GM18861 (cell line): ENCODE measurements around the gene RAPGEF4.

ENCODE experiments used
- ATAC-seq: cut with Tn5 transposase; IDR thresholded peaks from one replicate; pipeline ENCODE4 v1.9.1; 2021; ENCODE audit not compliant: unreplicated experiment

The RAPGEF4 gene

DNA sequence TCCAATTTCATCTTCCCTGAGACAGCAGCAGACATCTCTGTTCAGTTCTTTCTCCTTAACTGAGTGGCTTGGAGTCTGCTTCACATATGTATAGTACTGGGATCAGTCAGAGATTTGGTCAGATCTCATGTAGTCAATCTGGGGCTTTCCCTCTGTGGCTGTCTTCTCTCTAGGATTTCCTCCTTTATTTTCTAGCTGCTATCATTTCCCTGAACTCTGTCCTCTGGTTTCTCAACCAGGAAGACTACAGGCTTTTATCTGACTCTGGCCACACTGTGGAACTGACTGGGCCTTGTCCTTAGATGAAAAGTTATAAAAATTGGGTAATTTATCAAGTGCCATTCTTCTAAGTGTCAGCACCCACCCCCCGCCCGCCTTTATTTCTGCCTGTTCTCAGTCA, 121.0 kb downstream of the RAPGEF4 start:
- ATAC-seq: no peak

DNA sequence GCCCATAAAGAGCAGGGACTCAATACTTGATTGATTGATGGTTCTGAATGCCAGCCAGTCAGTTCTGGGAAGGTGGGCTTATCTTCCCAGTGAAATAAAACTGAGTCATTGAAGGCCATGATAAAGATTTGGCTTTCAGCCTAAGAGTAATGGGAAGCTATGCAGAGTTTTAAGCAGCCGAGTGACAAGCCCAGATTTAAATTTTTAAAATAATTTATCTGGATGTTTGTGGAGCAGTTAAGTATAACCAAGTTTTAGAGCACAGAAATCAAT, 122.8 kb downstream of the RAPGEF4 start:
- ATAC-seq: no peak

DNA sequence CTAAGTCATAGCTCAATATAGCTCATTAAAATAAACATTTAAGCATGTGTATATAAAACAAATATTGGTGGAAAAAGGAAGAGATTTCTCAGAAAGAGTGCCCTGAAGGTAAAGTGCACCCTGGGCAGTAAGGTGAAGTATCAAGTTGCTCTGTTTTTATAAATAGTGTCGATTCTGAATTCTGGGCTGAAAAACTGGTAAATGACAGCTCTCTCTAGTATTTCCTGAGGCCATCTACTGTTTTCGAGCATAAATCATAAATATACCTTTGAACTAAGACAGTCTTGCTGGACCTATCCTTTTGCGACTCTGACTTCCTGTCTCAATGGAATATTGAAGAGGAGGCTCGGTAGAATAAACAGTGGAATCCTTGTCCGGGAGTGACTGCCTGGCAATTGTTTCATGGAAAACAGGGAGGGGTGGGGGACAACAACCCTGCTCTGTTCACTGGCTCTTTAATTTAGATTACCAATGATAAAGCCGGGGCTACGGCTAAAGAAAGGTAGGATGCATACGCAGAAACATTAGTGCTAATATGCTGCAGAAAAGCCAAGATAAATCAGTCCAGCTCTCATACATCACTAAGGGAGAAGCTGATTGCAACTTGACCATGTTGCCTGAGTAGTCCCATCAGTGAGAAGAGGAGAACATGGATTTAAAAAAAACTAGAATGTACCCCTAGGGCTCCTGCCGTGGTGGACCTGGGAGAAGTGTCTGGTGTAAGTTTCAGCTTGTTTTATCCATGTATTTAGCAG, 124.1 kb downstream of the RAPGEF4 start:
- no peak for ATAC-seq

- no peak for ATAC-seq
Observed at GRCh38 chr2:172860336-172860707, 124.7 kb downstream of the RAPGEF4 start.

- ATAC-seq: no peak
Observed at GRCh38 chr2:172861098-172861497, 125.5 kb downstream of the RAPGEF4 start.

- ATAC-seq: no peak
Observed at GRCh38 chr2:172861656-172862476, 126.2 kb downstream of the RAPGEF4 start.

DNA sequence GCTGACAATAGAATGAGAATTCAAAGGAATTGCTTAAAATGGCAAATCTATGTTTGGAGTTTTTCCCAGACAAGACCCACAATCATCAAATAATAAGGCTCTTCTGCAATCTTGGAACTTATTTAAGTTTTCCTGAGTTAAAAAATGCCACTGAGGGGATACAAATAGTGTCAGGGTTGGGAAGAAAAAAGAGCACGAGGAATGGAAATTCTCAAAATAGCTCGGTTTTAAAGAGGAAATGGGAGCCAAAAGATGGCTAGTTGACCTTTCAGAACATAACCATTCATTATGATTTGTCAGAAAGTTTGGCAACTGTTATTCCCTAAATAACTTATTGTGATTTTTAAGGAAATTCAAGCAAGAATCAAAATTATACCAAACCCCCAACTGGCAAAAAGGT, 127.7 kb downstream of the RAPGEF4 start:
- ATAC-seq: no peak

- no peak for ATAC-seq
Observed at GRCh38 chr2:172864182-172864581, 128.5 kb downstream of the RAPGEF4 start.

- ATAC-seq: no peak
Observed at GRCh38 chr2:172865422-172865821, 129.8 kb downstream of the RAPGEF4 start.

- no peak for ATAC-seq
Observed at GRCh38 chr2:172869861-172870260, 134.2 kb downstream of the RAPGEF4 start.

DNA sequence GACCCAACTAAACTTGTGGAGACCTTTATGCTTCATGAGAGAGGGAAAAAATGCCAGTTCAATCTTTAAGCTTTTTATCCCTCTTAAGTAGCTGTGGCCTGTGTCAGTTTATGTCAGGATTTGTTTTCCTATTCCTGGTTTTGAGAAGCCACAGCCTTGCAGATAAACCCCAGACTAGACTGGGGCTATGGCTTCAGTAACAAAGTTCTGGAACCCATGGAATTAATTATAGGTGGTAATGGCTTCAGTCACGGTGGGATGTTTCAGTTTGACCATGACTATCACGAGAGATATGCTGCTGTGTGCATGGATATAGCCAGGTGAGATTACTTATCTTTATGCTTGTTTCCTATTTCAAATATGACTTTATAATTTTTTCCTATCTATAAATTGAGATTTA, 134.8 kb downstream of the RAPGEF4 start:
- ATAC-seq: no peak

GRCh38 chr2:172877826-172878225, 142.2 kb downstream of the RAPGEF4 start:
- ATAC-seq: no peak

DNA sequence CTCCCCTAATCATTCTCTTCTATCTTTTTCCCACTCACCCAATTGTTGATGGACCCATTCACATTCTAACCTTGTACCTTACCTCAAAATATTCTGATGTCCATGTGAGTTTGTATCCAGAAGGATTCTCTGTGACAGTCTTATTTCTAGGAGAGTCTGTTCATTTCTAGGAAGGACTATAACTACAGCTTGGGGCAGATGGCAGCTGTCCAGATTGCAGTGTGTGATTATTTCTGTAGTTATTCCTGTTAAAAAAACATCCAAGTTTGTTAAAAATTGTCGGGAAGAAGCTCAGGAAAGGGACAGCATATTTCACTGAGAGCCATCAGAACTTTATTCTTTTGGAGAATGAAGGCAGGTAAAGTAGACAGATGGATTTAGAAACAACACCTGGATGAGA, 142.6 kb downstream of the RAPGEF4 start:
- ATAC-seq: no peak

DNA sequence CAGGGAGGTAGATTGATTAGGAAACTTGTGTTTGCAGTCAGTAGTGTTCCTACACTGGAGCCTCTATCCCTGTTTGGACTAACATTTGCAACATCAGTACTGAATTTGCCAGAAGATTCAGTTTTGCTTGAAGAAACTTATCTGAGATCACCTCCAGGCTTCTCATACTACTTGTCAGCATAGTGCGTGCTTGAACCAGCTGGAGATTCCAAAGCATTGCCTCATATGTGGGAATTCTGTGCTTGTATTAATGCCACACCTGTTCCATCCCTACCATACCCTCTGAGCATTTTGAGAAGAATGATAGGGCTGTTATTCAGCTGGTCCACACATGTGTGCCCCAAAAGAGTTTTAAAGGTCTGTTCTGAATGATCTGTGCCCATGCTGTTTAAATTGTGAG, 148.7 kb downstream of the RAPGEF4 start:
- no peak for ATAC-seq

GRCh38 chr2:172885996-172886395, 150.4 kb downstream of the RAPGEF4 start:
- no peak for ATAC-seq

DNA sequence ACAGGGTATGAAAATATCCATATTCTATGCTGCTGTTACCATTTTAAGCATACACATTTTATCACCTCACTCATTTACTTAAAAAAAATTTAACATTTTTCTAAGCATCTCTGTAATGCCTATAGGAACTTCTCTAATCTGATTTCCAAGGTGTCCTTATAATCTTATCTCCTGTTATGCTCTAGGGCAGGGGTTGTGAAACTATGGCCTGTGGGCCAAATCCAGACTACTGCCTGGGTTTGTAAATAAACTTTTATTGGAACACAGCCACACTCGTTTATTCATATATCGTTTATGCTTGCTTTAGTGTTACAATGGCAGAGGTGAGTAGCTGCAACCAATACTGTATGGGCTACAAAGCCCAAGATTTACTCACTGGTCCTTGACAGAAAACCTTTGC, 151.6 kb downstream of the RAPGEF4 start:
- no peak for ATAC-seq

DNA sequence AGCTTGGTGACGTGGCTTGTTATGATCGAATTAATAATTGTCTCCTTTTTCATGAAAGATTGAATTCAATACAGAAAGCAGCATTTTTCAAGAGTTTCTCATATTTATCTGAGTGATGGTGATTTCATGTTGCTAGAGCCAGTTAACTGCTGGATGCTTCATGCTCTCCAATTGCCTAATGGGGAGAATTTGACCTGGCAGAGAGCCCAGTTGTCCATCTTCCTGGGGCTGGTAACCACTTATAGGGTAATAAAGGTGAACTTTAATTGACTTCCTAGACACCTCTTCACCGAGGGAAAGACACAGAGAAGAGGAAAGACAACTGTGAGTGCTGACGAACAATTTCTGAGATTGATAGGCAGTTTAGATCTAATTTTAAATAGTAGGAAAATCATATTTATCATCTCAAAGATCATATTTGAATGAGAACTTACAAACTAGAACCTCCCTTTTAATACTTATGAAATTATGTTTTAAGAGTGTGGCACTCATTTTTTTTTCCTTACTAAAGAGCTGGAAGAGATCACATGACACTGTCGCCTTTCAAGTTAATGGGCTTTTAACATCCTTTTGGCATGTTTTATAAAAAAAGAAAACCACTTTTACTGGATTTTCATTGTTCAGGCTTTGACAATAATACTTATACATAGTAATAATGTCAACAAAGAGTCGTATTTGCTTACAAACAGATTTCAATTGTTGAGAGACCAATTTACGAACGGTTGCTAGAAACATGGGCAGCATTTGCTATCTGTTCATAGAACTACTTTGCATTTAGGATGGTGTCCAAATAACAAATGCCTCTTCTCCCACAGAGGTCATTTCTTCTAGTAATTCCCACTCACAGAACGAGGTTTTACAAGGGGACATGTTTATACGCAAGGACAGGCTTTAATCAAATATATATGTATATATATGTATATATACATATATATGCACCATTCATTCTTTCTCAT, 153.3 kb downstream of the RAPGEF4 start:
- ATAC-seq: no peak

- ATAC-seq: no peak
Observed at GRCh38 chr2:172889768-172890430, 154.3 kb downstream of the RAPGEF4 start.

- no peak for ATAC-seq
Observed at GRCh38 chr2:172893111-172893510, 157.5 kb downstream of the RAPGEF4 start.

DNA sequence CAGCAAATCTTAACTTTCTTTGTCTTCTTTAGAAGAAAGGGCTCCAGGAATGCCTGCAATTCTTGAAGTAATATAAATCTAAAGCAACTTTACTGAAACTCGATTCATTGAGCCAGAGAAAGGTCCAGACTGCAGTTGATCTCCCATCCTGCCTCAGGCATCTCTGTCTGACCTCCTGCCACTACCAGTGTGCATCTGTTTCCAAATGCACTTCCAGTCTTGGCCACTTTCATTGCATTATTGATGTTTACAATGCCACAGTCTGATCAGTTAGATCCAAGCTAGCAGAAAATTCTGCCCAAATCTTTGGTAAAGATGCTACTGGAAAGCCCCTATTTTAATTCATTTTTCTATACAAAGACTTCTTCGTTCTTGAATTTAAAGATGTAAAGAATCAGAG, 158.0 kb downstream of the RAPGEF4 start:
- no peak for ATAC-seq
